Renal cortical epithelial cell (primary cell): ENCODE data around the gene ZMIZ1. TPM values are rescaled to one million over a fixed set of nuclear protein-coding genes. Genes with fewer than 3 reads are reported as not detected.
A peak's percentile ranks its signal among the peaks of the same experiment; 100 is the strongest.

Experiments used
- DNase-seq: peaks from one replicate; pipeline ENCODE4 v3.0.0-alpha.2; 2011; ENCODE audit warnings: low read depth
- total RNA-seq: library from RNA; depleted of rRNA; stranded (reverse); fragments of >200 nt; gene quantifications from 2 replicates; pipeline ENCODE4 v1.2.3, GENCODE V29; 2014

ZMIZ1 gene
- total RNA-seq, 1 donor from 2014 or later: 45.0 TPM

DNA sequence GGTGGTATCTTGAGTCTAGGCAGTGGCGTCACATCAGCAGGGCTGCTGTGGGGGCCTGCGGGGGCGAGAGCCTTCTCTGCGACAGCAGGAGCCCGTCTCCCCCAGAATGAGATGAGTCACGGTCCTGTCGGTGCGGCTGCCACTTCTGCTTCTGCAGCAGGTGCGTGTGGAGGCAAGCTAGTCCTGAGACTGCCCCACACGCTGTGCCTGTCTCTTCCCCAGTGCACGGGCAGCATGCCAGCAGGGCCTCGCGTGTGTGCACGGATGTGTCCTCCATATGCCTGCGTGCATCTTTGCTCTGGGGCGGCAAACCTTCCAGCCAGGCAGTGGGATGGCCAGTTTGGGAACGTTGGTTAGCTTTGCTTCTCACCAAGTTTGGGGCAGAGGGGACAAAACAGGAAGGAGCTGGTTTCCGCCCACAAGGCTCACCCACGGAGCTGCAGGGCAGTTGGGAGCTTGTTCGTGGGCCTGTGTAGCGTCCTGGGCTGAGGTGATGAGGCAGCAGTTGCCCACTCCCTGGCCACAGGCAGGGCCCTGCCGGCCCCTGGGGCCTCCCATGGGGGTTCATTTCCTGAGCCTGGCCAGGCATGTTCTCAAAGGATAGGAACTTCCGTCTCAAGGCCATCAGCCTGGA is 217.7 kb downstream of the ZMIZ1 start:
- DNase-seq: no peak

DNA sequence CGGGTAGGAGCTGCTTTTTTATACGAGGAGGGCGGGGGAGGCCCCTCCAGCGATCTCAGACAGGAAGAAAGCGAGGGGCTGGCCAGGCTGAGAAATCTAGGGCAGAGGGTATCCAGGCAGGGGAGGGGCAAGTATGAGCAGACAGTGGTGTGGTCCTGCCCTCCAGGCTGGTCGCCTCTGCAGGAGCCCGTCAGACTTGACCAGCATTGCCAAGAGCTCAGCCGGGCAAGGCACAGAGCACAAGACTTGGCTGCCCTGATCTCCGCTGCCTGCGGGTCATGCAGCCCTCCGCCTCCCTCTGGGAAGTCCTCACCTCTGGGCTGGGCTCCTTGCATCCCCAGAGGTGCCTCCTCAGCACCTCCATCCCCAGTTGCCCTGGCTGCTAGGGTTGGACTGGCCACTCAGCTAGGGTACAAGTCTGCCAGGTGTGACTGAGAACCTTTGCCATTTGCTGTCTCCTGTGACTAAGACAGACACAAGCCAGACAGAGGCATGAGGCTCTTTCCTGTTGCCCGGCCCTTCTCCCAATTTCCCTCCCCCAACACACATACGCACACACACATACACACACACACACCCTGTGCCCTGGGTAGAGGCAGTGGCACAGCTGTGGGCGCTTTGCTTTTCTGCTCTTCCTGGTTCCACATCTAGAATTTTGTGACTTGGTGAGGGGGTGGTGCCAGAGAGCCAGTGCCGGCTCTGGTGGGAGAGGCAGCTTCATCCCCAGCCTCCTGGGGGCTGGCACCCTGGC is 219.4 kb downstream of the ZMIZ1 start:
- no peak for DNase-seq

DNA sequence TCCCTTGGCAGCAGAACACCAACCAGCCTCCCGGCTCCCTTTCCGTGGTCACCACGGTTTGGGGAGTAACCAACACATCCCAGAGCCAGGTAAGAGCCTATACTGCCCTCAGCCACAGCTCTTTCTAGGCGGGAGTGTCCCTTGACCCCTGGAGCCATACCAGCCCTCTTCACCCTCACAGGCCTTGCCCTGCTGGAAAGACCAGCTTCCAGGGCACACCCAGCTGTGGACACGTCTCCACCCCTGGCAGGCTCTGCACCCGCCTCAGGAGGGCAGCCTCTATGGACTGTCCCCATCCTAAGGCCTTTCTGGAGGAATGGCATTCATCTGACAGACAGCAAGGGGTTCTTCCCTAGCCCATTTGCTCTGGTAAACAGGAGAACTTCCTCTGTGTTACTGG is 221.0 kb downstream of the ZMIZ1 start:
- DNase-seq: no peak

DNA sequence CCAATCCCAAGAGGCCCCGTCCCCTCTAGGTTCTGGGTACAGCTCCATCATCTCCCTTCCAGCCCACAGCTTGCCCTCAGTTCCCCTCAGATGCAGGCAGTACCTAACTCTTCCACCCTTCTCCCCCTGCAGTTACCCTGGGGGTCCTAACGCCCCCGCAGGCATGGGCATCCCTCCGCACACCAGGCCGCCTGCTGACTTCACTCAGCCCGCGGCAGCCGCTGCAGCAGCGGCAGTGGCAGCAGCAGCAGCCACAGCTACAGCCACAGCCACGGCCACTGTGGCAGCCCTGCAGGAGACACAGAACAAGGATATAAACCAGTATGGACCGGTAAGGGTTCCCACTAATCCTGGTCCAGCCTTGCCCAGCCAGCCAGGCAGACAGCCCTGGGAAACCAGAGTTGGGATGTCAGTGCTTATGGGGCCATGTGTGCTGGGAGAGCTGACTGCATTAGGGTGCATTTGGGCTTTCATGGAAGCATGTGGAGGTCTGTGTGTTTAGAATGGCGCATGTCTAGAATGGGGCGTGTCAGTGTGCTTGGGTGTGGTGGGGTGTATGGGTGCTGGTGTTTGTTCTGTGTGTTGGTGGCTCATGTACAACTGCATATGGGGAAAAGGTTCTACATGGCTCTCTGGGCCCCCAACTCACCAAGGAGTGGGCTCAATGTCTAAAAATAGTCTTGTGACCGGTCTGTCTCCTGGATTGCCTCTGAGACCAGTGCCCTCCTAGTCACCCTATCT is 223.4 kb downstream of the ZMIZ1 start:
- DNase-seq: no peak

DNA sequence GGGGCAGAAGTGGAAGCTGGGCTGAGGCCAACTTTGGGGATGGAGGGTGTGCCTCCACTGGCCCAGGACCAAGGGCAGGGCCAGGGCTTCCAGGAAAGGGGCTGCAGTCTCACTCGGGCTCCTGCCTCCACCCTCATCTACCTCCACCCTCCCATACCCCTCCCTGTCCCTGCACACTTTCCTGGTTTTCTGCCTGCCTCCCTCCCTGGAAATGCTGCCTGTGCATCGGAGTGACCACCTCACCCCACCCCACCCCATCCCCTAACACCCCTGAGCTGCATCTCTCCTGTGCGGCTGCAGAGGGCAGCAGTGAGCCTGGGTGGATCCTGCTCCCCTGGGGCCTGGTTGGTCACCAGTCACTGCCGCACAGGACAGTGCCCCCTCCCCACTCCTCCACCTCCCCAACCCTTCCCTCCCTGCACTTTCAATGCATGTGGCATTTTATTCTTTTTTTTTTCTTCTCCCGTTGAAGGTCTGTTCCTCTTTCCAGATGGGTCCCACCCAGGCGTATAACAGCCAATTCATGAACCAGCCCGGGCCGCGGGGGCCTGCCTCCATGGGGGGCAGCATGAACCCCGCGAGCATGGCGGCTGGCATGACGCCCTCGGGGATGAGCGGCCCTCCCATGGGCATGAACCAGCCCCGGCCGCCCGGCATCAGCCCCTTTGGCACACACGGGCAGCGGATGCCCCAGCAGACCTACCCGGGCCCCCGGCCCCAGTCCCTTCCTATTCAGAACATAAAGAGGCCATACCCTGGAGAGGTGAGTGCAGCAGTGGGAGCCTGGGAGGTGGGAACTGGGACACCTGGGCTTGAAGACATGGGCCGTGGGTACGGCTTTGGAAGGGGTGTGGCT is 224.4 kb downstream of the ZMIZ1 start:
- DNase-seq: no peak

DNA sequence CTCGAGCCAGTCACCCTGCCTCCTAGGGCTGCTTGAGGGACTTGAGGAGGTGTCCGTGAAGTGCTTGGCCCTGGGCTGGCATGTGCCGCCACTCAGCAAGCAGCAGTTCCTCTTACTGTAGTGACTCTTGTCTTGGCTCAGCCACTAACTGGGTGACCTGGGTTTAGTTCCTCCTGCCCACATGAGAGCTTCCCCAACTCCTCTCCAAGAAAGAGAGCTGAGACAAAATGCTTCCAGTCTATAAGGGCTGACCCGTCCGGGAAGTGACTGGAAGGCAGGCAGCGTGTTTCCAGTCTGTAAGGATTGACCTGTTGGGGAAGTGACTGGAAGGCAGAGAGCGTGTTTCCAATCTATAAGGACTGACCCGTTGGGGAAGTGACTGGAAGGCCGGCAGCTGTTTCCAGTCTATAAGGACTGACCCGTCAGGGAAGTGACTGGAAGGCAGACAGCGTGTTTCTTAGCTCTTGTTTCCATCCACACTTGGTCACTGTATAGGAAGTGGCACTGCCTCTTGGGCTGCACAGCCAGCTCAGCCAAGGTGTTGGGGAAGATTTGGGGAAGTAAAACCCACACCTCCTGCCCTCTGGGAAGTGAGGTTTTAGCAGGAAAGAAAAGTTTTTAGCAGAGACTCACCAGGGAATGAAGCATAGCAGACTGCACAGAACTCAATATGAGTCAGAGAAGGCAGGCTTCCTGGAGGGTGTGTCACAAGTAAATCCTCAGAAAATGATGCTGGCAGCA is 225.2 kb downstream of the ZMIZ1 start:
- peak; percentile 36 for DNase-seq

DNA sequence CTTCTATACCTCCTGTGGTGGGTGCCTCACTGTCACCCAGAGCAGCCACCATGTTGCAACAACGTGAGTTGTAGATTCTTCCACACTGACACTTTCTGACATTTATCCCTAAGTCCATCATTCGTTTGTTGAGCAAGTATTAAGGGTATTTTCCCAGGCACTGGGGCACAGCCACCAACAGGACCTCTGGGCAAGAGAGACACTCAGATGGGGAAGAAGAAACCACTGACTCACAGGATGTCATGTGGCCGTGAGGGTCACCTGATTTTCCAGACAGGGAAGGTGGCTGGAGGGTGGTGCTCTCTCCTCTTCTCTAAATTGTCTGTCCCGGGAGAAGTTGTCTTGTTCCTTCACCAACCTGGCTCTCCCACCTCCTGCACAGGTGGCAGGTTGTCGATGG is 226.8 kb downstream of the ZMIZ1 start:
- DNase-seq: no peak

DNA sequence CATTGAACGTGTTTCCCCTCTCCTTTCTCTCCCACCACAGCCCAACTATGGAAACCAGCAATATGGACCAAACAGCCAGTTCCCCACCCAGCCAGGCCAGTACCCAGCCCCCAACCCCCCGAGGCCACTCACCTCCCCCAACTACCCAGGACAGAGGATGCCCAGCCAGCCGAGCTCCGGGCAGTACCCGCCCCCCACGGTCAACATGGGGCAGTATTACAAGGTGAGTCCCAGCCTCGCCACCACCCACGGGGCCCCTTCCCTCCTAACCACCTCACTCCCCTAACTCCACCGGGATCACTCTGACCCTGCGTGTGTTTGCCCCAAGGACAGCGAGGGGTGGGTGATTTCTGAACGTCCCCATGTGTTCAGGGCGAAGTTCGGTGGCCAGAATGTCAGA is 227.7 kb downstream of the ZMIZ1 start:
- no peak for DNase-seq

DNA sequence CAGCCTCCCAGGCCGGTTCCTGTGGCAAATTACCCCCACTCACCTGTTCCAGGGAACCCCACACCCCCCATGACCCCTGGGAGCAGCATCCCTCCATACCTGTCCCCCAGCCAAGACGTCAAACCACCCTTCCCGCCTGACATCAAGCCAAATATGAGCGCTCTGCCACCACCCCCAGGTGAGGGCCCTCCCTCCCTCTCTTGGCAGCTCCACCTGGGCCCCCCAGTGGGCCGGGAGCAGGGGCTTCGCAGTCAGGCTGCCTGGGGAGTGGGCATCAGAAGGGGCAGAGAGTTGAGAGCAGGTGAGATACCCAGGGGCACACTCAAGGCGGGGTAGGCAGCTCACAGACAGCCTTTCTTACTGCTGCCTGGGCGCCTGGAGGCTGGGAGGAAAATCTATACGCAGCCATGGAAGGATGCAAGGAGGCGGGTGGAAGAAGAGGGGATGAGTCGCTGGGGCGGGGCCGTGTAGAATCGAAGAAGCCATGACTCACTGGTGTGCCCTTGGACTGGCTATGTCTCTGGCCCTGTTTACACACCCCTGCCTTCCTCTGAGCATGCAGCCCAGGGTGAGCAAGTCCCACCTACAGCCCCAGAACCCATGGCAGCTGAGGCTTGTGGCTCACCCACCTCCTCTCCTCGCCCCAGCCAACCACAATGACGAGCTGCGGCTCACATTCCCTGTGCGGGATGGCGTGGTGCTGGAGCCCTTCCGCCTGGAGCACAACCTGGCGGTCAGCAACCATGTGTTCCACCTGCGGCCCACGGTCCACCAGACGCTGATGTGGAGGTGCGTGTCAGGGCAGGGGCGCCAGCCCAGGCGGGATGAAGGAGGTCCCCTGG is 229.9 kb downstream of the ZMIZ1 start:
- peak; percentile 94 for DNase-seq

DNA sequence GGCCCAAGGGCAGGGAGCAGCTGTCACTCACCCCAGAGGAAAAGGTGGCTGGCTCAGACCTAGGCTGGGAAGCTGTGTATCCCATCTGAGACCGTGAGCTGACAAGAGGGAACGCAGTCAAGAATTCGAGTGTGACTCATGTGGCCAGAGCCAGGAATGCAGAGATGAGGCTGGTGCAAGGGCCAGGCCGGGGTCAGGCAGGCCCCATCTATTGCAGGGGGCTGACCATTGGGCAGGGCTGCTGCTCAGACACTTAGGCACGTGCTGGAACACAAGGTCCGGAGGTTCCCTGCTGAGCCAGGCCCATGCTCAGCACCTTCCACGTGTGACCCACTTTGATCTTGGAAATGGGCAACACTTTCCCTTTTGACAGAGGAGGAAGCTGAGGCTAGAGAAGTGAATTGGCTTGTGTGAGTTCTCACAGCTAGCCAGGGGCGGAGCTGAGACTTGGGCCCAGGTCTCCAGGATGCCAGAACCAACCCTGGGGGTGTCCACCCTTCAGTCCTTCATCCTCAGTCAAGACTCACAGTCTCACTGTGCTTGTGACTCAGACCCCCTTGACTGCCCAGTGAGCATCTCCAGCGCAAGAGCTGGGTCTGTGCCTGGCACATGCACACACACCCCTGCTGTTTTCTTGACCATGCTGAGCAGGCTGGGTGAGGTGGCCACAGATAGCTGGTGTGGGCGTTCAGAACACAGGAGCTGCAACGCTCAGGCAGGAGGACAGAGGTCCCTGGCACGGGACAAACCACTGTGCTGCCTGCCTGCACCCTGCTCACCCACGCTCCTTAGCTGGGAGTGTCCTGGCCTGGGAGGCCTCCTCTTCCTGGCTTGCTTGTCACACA is 230.9 kb downstream of the ZMIZ1 start:
- peak; percentile 75 for DNase-seq

DNA sequence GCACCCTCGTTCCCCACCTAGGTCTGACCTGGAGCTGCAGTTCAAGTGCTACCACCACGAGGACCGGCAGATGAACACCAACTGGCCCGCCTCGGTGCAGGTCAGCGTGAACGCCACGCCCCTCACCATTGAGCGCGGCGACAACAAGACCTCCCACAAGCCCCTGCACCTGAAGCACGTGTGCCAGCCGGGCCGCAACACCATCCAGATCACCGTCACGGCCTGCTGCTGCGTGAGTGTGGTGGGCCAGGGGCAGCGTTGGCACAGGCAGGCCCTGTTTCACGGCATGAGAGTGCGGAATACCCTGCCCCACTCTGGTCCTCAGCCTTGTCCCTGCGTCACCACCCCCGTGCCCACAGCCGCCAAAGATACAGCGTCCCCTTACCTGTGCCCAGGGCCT is 231.9 kb downstream of the ZMIZ1 start:
- DNase-seq: no peak

DNA sequence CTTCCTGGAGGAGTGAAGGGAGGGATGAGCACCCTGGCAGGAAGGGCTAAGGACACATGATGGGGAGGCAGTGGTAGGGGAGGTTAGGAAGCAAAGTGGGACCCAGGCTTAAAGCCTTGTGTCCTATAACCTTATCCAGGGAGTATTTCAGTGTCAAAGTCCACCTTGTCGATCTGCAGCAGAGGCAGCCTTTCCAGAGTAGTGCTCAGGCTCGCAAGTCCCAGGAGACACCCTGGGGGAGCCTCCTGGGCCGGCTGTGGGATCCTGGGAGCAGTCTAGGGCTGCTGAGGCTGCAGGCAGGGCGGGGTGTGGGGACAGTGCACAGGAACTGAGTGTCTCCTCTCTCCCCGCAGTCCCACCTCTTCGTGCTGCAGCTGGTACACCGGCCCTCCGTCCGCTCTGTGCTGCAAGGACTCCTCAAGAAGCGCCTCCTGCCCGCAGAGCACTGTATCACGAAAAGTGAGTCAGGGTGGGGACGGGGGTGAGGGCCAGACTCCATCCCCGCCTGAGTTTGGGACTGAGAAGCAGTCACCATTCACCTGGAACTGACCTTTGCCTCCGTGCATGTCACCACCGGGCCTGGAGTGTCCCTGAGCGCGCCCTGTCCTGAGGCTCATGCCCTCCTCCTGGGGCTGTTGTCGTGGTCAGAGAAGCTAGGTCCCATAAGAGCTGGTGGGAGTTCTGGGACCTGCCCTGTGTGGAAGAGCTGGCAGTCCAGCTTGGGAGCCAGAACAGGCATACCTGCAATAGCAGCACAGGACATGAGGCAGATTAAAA is 233.2 kb downstream of the ZMIZ1 start:
- DNase-seq: no peak

DNA sequence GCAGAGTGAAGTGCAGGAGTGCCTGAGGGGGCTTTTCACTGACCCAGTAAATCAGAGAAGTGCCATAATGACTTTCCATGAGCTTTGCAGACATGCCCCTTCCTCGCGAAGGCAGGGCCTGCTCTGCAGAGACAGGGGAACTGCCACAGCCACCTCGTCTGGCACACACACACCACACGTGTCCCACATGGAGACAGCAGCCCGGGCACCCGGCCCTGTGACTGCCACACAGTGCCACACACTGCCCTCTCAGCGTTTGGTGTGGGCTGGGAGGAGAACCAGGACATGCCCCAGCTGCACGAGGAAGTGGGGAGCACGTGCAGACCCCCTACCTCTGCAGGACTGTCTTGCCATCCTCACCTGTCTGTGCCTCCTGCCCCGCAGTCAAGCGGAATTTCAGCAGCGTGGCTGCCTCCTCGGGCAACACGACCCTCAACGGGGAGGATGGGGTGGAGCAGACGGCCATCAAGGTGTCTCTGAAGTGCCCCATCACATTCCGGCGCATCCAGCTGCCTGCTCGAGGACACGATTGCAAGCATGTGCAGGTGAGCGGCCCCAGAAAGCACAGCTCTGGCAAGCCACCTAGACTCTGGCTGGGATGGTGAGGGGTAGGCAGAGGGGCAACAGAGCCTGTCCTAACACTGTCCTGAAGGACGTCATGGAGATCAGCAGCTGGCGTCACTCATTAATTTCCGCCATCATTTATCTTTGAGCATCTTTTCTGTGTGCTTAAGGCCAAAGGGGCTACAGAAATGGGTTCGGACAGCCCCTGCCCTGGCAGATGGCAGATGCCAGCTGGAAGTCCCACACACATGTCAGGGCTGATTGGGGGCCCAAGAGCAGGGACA is 235.1 kb downstream of the ZMIZ1 start:
- DNase-seq: no peak

DNA sequence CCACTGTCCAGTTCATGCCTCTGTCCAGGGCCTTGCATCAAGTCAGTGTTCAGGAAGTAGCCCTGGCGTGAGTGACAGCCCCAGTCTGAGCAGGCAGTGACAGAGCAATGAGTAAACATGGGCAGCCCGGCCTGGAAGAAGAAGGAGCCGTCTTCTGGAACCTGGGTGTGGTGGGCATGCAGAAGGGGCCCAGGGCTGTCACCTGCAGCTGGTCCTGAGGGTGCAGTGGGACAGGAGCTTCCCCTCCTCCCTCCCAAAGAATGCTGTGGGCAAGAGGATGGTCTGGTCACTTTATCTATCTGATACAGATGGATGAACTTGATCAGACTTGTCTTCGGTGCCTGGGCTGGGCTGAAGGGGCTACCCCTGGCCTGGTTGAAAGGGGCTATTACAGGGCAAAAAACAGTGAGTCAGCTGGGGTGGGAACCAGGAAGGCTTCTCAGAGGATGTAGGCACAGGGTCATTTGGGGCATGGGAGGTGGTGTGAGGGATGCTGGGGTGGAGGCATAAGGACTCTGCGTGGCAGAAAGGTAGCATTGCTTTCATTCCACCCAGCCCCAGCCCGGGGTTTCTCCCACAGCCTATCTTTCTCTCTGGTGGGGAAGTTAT is 235.8 kb downstream of the ZMIZ1 start:
- DNase-seq: no peak

DNA sequence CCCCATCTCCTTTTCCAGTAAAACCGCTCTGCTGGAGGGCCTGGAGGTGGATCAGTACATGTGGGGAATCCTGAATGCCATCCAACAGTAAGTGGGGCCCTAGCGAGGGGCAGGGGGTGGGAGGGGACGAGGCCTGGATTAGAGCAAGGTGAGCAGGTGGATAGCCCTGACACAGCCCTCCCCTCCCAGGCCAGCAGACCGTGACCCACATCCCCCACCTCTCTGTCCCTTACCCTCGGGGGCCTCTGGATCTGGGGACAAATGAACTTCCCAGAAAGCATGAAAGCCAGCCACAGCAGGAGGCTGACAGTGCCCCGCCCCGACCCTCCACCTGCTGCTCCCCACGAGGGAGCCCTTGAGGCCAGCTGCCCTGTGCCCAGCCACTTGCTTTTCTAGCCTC is 236.7 kb downstream of the ZMIZ1 start:
- DNase-seq: no peak

DNA sequence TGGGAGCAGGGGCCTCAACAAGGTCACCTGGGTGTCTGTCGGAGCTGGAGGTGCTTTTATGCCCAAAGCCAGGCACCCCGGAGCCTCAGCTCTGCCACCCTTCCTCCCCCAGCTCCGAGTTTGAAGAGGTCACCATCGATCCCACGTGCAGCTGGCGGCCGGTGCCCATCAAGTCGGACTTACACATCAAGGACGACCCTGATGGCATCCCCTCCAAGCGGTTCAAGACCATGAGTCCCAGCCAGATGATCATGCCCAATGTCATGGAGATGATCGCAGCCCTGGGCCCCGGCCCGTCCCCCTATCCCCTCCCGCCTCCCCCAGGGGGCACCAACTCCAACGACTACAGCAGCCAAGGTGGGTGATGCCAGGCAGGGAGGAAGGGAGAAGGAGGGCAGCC is 237.2 kb downstream of the ZMIZ1 start:
- DNase-seq: no peak

DNA sequence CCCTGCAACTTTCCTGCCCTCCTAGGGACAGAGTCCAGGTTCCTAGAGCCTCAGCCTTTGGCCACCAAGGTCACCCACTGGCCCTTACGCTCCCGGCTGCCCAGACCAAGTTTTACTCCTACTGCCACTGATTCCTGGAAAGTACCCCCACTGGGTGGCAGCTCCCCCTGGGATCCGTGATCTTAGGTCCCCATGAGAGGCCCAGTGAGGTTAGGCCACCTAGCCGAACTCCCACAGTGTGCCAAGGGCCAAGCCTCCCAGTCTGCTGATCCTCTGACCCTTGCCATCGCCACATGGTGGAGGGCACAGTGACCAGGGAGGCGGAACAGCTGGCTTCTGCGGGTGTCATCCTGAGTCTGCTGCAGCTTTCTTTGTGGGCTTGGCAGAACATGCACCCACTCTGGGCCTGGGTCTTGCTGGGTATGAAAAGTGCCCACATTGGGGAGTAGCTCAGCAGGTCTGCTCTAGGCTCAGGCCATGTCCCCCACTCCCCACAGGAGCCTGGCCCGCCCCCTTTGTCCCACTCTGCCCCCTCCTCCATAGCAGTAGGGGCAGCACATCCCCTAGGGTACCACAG is 238.0 kb downstream of the ZMIZ1 start:
- no peak for DNase-seq
